Loucy (cell line): ENCODE results near the gene AQP6.

Source experiments
- CTCF ChIP-seq: fragments of 200-600 bp; sonication (generic); conservative IDR thresholded peaks from 2 replicates; pipeline ENCODE4 v1.5.1; 2014; ENCODE audit warnings: mild to moderate bottlenecking, antibody characterized with exemption, low read length
- EZH2phosphoT487 ChIP-seq: fragments of 200-600 bp; IDR thresholded peaks from 2 replicates; pipeline ENCODE4 v1.6.1; 2018; ENCODE audit warnings: antibody characterized with exemption, mild to moderate bottlenecking, moderate library complexity, borderline replicate concordance

- TF ChIP-seq CTCF (no peak), EZH2phosphoT487 (no peak)
Measured at GRCh38 chr12:49954863-49955830, 17.6 kb upstream of the AQP6 start.
